Nephron (organoid): ENCODE measurements around the gene LCORL.

Experiments
- H3K27ac Mint-ChIP-seq, 3 experiments: 2 replicates each; pipeline ENCODE4 v1.8.0; 2020; ENCODE audit warnings: mixed read lengths in 3 of 3, mild to moderate bottlenecking in 2 of 3, moderate library complexity in 1 of 3
- H3K27me3 Mint-ChIP-seq: 2 replicates; pipeline ENCODE4 v1.8.0; 2021; ENCODE audit warnings: low read depth, mild to moderate bottlenecking, moderate library complexity, mixed read lengths
- H3K36me3 Mint-ChIP-seq: 2 replicates; pipeline ENCODE4 v1.8.0; 2020; ENCODE audit warnings: low read depth, mixed read lengths
- H3K4me1 Mint-ChIP-seq: 2 replicates; pipeline ENCODE4 v1.8.0; 2020; ENCODE audit warnings: mixed read lengths
- H3K4me3 Mint-ChIP-seq, 3 experiments: 2 replicates each; pipeline ENCODE4 v1.8.0; 2020; ENCODE audit warnings: mild to moderate bottlenecking in 3 of 3, mixed read lengths in 3 of 3, moderate library complexity in 2 of 3
- H3K9me3 Mint-ChIP-seq: 2 replicates; pipeline ENCODE4 v1.8.0; 2020; ENCODE audit warnings: mixed read lengths
- CTCF ChIP-seq, 3 experiments: fragments of 200-600 bp; sonication (generic); IDR thresholded peaks; one replicate each; pipeline ENCODE4 v1.5.0; 2021; ENCODE audit warnings: antibody characterized with exemption in 3 of 3; ENCODE audit not compliant: unreplicated experiment in 3 of 3

Gene LCORL

GRCh38 chr4:17911608-17912007 lies 109.9 kb downstream of the LCORL start:
- Mint-ChIP-seq H3K27ac (no peak overlapping the region), H3K4me1 (no peaks in the 10 kb centered on the region), H3K36me3 (peaks cover 40% of the 10 kb centered on the region), H3K27me3 (no peaks in the 10 kb centered on the region), H3K9me3 (no peaks in the 10 kb centered on the region), H3K4me3 (no peak overlapping the region)
- no peak for TF ChIP-seq CTCF (IDR thresholded peaks at IDR 0.05; ENCODE audit: unreplicated experiment in 3 of 3)

- no peak overlapping the region for H3K27ac Mint-ChIP-seq
- no peaks in the 10 kb centered on the region for H3K27me3 Mint-ChIP-seq
- TF ChIP-seq CTCF (IDR thresholded peaks at IDR 0.05; ENCODE audit: unreplicated experiment in 3 of 3), result no peak
- H3K4me1 Mint-ChIP-seq, result no peaks in the 10 kb centered on the region
- no peak overlapping the region for H3K4me3 Mint-ChIP-seq
- peaks cover 33% of the 10 kb centered on the region for H3K36me3 Mint-ChIP-seq
- no peaks in the 10 kb centered on the region for H3K9me3 Mint-ChIP-seq
Measured at GRCh38 chr4:17898553-17899055, 123.0 kb downstream of the LCORL start.

GRCh38 chr4:17895481-17895880 lies 126.1 kb downstream of the LCORL start:
- H3K9me3 Mint-ChIP-seq, result no peaks in the 10 kb centered on the region
- H3K36me3 Mint-ChIP-seq, result peaks cover 23% of the 10 kb centered on the region
- no peak overlapping the region for H3K4me3 Mint-ChIP-seq
- no peaks in the 10 kb centered on the region for H3K4me1 Mint-ChIP-seq
- no peak for TF ChIP-seq CTCF (IDR thresholded peaks at IDR 0.05; ENCODE audit: unreplicated experiment in 3 of 3)
- no peaks in the 10 kb centered on the region for H3K27me3 Mint-ChIP-seq
- H3K27ac Mint-ChIP-seq, result no peak overlapping the region

GRCh38 chr4:17894421-17894820 lies 127.1 kb downstream of the LCORL start:
- H3K27ac Mint-ChIP-seq, result no peak overlapping the region
- no peaks in the 10 kb centered on the region for H3K27me3 Mint-ChIP-seq
- no peaks in the 10 kb centered on the region for H3K9me3 Mint-ChIP-seq
- peaks cover 19% of the 10 kb centered on the region for H3K36me3 Mint-ChIP-seq
- no peak for TF ChIP-seq CTCF (IDR thresholded peaks at IDR 0.05; ENCODE audit: unreplicated experiment in 3 of 3)
- H3K4me1 Mint-ChIP-seq, result no peaks in the 10 kb centered on the region
- H3K4me3 Mint-ChIP-seq, result no peak overlapping the region

- Mint-ChIP-seq H3K4me3 (no peak overlapping the region), H3K27ac (no peak overlapping the region), H3K9me3 (no peaks in the 10 kb centered on the region), H3K27me3 (no peaks in the 10 kb centered on the region), H3K36me3 (peaks cover 3% of the 10 kb centered on the region), H3K4me1 (no peaks in the 10 kb centered on the region)
- TF ChIP-seq CTCF (IDR thresholded peaks at IDR 0.05; ENCODE audit: unreplicated experiment in 3 of 3), result no peak
Measured at GRCh38 chr4:17889692-17890091, 131.9 kb downstream of the LCORL start.

- no peaks in the 10 kb centered on the region for H3K27me3 Mint-ChIP-seq
- H3K4me1 Mint-ChIP-seq, result no peaks in the 10 kb centered on the region
- H3K9me3 Mint-ChIP-seq, result no peaks in the 10 kb centered on the region
- TF ChIP-seq CTCF (IDR thresholded peaks at IDR 0.05; ENCODE audit: unreplicated experiment in 3 of 3), result no peak
- peaks cover 11% of the 10 kb centered on the region for H3K36me3 Mint-ChIP-seq
- H3K4me3 Mint-ChIP-seq, result no peak overlapping the region
- no peak overlapping the region for H3K27ac Mint-ChIP-seq
Measured at GRCh38 chr4:17884511-17884910, 137.0 kb downstream of the LCORL start.
